Mesendoderm (in vitro differentiated cells): Measurements from ENCODE around the gene RIMBP3C.
"Not testable (repeated sequence)": the region's sequence is repeated elsewhere in the genome, so short reads cannot be mapped to it uniquely, and the experiment has no call there.

Experiments used
- DNase-seq: peaks from one replicate; pipeline ENCODE4 v3.0.0; 2013
- H2AK5ac ChIP-seq: 2 replicates; pipeline ENCODE4 v1.6.1; 2013; ENCODE audit warnings: low read length, inconsistent platforms
- H2BK120ac ChIP-seq: 2 replicates; pipeline ENCODE4 v1.6.1; 2013; ENCODE audit warnings: low read depth, mild to moderate bottlenecking, low read length, moderate library complexity, mixed read lengths
- H2BK15ac ChIP-seq: replicated peaks from 2 replicates; pipeline ENCODE4 v1.6.1; 2013; ENCODE audit warnings: low read depth, mild to moderate bottlenecking, moderate library complexity
- H2BK5ac ChIP-seq: 2 replicates; pipeline ENCODE4 v1.6.1; 2013; ENCODE audit warnings: low read length, inconsistent platforms
- H3K18ac ChIP-seq: 2 replicates; pipeline ENCODE4 v1.6.1; 2013; ENCODE audit warnings: mild to moderate bottlenecking, low read length, mixed read lengths
- H3K23ac ChIP-seq: one replicate; pipeline ENCODE4 v1.6.1; 2013; ENCODE audit warnings: low read length
- H3K27ac ChIP-seq: 2 replicates; pipeline ENCODE4 v1.5.1; 2013; ENCODE audit warnings: low read depth, mild to moderate bottlenecking, inconsistent platforms, low read length, moderate library complexity
- H3K27me3 ChIP-seq: 2 replicates; pipeline ENCODE4 v1.6.1; 2013; ENCODE audit warnings: low read length, control low read depth, mild to moderate bottlenecking, inconsistent platforms; ENCODE audit not compliant: insufficient read depth, poor library complexity
- H3K36me3 ChIP-seq: 2 replicates; pipeline ENCODE4 v1.6.1; 2013; ENCODE audit warnings: low read length, inconsistent platforms; ENCODE audit not compliant: control insufficient read depth, insufficient read depth
- H3K4ac ChIP-seq: one replicate; pipeline ENCODE4 v1.6.1; 2013; ENCODE audit warnings: low read depth, mild to moderate bottlenecking, low read length, moderate library complexity
- H3K4me1 ChIP-seq: 2 replicates; pipeline ENCODE4 v1.6.1; 2013; ENCODE audit warnings: low read depth, low read length, inconsistent platforms; ENCODE audit not compliant: control insufficient read depth
- H3K4me2 ChIP-seq: 2 replicates; pipeline ENCODE4 v1.6.1; 2013; ENCODE audit warnings: low read length
- H3K4me3 ChIP-seq: 2 replicates; pipeline ENCODE4 v1.5.1; 2013; ENCODE audit warnings: mild to moderate bottlenecking, low read length
- H3K56ac ChIP-seq: one replicate; pipeline ENCODE4 v1.6.1; 2013; ENCODE audit warnings: low read length
- H3K79me1 ChIP-seq: 2 replicates; pipeline ENCODE4 v1.6.1; 2013; ENCODE audit warnings: low read length, inconsistent platforms
- H3K79me2 ChIP-seq: 2 replicates; pipeline ENCODE4 v1.6.1; 2013; ENCODE audit warnings: mild to moderate bottlenecking, low read length; ENCODE audit not compliant: control insufficient read depth, insufficient read depth
- H3K9ac ChIP-seq: 2 replicates; pipeline ENCODE4 v1.6.1; 2013; ENCODE audit warnings: low read length, inconsistent platforms
- H4K5ac ChIP-seq: one replicate; pipeline ENCODE4 v1.6.1; 2013; ENCODE audit warnings: low read length
- H4K8ac ChIP-seq: one replicate; pipeline ENCODE4 v1.6.1; 2013; ENCODE audit warnings: low read depth, mild to moderate bottlenecking, control low read depth, low read length, moderate library complexity
- WGBS: extraction: QIAGEN DNeasy Blood & Tissue Kit; methylation state at CpG from one replicate; pipeline ENCODE4 v1.1.7; 2013; ENCODE audit warnings: low lambda C conversion rate, missing lambda C conversion rate; ENCODE audit not compliant: insufficient coverage; ENCODE audit errors: extremely low coverage; 5-methylcytosine and 5-hydroxymethylcytosine counted together

The RIMBP3C gene

DNA sequence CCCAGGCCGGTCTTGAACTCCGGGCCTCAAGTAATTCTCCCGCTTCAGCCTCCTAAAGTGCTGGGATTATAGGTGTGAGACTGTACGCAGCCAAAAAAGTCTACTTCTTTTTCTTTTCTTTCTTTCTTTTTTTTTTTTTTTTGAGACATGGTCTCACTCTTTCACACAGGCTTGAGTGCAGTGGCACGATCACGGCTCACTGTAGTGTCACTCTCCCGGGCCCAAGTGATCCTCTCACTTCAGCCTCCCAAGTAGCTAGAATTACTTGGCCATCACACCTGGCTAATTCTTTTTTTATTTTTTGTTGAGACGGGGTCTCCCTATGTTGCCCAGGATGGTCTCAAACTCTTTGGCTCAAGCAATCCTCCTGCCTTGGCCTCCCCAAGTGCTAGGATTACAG is 12.7 kb upstream of the RIMBP3C start:
- Histone ChIP-seq H3K79me2 (peaks cover 13% of the 10 kb centered on the region), H3K4me2 (no peak overlapping the region), H3K18ac (no peak overlapping the region), H3K27ac (no peak overlapping the region), H4K5ac (no peak overlapping the region), H3K4ac (no peak overlapping the region), H2BK120ac (no peak overlapping the region), H3K56ac (no peak overlapping the region), H3K4me3 (no peak overlapping the region), H4K8ac (no peak overlapping the region), H3K27me3 (no peaks in the 10 kb centered on the region), H2BK15ac (no peak overlapping the region), H3K4me1 (no peaks in the 10 kb centered on the region), H3K9ac (no peak overlapping the region), H2AK5ac (no peak overlapping the region), H3K79me1 (no peaks in the 10 kb centered on the region), H3K23ac (no peak overlapping the region), H2BK5ac (no peak overlapping the region), H3K36me3 (no peaks in the 10 kb centered on the region)
- no peak for DNase-seq
- WGBS = no CpG with 5 or more reads among the region's 8 CpGs

DNA sequence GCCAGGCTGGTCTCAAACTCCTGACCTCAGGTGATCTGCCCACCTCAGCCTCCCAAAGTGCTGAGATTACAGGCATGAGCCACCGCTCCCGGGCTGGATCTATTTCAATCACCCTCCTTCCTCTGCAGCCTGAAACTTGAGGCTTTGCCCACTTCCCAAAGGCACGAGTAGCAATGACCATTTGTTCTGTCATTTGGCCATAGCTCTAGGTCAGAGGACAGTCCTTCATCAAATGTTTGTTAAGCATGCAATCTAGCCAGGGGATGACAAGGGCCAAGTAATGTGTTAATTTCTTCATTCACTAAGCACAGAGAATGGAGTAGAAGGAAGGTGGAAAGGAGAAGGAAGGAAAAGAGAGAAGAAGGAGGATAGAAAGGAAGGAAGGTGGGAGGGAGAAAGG is 9.4 kb upstream of the RIMBP3C start:
- not testable (repeated sequence) for H3K4me3 ChIP-seq, H3K79me2 ChIP-seq, H3K79me1 ChIP-seq, H3K56ac ChIP-seq, H3K18ac ChIP-seq, H4K5ac ChIP-seq, H2BK15ac ChIP-seq, H3K4ac ChIP-seq, H2AK5ac ChIP-seq, H4K8ac ChIP-seq, H3K4me1 ChIP-seq, H3K4me2 ChIP-seq, H2BK5ac ChIP-seq, H3K23ac ChIP-seq, DNase-seq, H3K9ac ChIP-seq, H3K27ac ChIP-seq, H3K27me3 ChIP-seq, H3K36me3 ChIP-seq, H2BK120ac ChIP-seq
- no CpG with 5 or more reads among the region's 3 CpGs for WGBS

DNA sequence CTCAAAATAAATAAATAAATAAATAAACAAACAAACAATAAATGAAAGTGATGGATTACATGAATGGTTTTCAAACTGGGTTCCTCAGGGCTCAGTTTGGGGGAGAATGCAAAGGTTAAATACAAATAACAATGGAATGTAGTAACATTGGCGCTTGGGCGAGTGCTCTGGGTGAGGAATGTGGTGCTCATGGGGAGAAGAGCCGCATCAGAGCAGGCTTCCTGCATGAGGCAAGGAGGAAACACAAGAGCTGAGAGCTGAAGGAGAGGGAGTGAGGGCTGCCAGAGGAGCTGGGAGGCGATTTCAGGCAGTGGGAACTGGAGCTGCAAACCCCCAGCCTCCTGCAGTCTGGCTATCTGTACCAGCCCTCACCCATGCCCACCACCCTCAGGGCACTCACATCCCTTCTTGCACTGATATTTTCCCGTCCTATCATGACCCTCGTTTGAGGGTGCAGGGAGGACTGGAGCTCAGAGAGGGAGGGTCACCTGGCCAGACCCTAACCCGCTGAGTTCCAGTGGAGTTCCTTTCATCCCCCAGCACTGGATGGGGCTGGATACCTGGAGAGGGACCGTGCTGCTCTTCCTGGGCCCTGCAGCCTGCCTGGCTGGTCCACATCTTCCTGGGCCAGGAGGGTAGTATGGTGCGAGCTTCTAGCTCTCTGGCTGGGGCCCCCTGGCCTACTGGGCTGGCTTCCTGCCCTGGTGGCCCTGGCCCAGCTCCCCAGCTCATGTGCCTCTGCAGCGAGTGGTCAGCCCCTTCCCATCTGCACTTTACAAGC is 8.3 kb upstream of the RIMBP3C start:
- H3K4ac ChIP-seq, H3K4me3 ChIP-seq, H2AK5ac ChIP-seq, H3K4me1 ChIP-seq, H3K27me3 ChIP-seq, H4K5ac ChIP-seq, H3K23ac ChIP-seq, H3K9ac ChIP-seq, H3K56ac ChIP-seq, H2BK120ac ChIP-seq, H3K4me2 ChIP-seq, H3K27ac ChIP-seq, H3K79me1 ChIP-seq, H4K8ac ChIP-seq, H3K18ac ChIP-seq, H2BK5ac ChIP-seq, H3K36me3 ChIP-seq, H3K79me2 ChIP-seq, DNase-seq, H2BK15ac ChIP-seq: not testable (repeated sequence)
- WGBS = no CpG with 5 or more reads among the region's 10 CpGs

DNA sequence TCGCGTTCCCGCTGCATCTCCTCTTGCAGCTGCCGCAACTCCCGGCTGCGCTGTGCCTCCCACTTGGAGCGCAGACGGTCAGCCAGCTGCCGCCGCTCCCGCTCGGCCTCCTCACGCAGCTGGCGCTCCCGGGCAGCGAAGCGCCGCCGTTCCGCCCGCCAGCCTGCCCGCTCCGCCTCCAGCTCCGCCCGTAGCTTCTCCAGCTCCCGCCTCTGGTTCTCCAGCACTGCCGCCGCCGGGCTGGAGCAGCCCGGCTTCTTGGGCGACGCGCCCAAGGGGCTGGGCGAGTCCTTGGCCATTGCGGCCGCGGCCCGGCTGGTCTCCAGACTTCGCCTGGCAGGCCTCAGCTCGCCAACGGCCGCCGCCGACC is 598 bp downstream of the RIMBP3C start:
- not testable (repeated sequence) for H3K9ac ChIP-seq, H4K5ac ChIP-seq, H3K18ac ChIP-seq, H3K4me3 ChIP-seq, H2BK5ac ChIP-seq, H3K79me2 ChIP-seq, H3K36me3 ChIP-seq, H3K4me1 ChIP-seq, H3K4me2 ChIP-seq, H2BK120ac ChIP-seq, DNase-seq, H3K4ac ChIP-seq, H4K8ac ChIP-seq, H3K79me1 ChIP-seq, H3K56ac ChIP-seq, H2BK15ac ChIP-seq, H3K27ac ChIP-seq, H2AK5ac ChIP-seq, H3K23ac ChIP-seq, H3K27me3 ChIP-seq
- WGBS = no CpG with 5 or more reads among the region's 44 CpGs

DNA sequence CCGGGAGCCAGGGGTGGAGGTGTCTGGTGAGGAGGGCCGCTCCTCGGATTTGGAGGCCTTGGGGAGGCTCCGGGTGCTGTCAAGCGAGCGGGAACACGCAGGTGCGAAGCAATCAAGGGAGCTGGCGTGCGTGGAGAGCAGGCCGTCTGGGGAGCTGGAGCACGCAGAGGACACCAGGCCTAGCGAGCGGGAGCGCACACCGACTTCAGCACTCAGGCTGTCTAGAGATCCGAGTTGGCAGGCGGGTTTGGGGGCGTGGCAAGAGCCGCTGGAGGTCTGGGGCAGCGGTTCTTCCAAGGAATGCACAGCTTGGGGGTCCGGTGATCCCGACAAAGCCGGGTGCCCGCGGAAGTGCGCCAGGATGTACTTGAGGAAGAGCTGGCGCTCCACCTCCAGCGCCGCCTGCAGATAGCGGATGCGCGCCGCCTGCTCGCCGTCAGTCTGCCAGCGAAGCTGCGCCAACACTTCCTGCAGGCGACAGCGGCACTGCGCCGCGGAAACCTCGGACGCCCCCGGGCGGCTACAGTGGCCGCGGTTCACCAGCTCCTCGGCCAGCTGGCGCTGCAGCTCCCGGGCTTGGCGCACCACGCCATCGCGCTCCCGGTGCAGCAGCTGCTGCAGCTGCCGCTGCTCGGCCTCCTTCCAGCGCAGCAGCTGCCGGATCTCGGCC is 1.1 kb downstream of the RIMBP3C start:
- H3K4ac ChIP-seq, H2BK15ac ChIP-seq, H3K56ac ChIP-seq, H3K4me3 ChIP-seq, H3K27me3 ChIP-seq, H3K4me1 ChIP-seq, H4K5ac ChIP-seq, DNase-seq, H3K9ac ChIP-seq, H2BK5ac ChIP-seq, H4K8ac ChIP-seq, H3K18ac ChIP-seq, H3K23ac ChIP-seq, H3K27ac ChIP-seq, H3K79me2 ChIP-seq, H3K79me1 ChIP-seq, H3K36me3 ChIP-seq, H2BK120ac ChIP-seq, H3K4me2 ChIP-seq, H2AK5ac ChIP-seq: not testable (repeated sequence)
- WGBS = no CpG with 5 or more reads among the region's 62 CpGs
